Measurements from ENCODE around the gene TMEM204.

TMEM204 gene

DNA sequence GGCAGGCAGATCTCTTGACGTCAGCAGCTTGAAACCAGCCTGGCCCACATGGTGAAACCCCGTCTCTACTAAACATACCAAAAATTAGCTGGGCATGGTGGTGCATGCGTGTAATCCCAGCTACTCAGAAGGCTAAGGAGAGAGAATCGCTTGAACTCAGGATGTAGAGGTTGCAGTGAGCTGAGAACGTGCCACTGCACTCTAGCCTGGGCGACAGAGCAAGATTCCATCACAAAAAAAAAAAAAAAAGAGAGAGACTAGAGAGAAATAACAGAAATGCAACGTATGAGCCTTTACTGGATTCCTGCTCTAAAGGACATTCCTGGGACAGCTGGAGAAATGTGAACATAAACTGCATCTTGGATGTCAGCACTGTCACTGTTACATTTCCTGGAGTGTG, 67.6 kb downstream of the TMEM204 start:
- H3K4me1 ChIP-seq (ENCODE audit: control insufficient read depth, insufficient read depth, low read length), result no peaks in the 10 kb centered on the region
- no peak overlapping the region for H3K4me3 ChIP-seq (ENCODE audit: low read length in 2 of 2)
- peaks cover 16 to 22% of the 10 kb centered on the region in 2 donors for H3K36me3 ChIP-seq (ENCODE audit: control insufficient read depth in 2 of 2, insufficient read depth in 2 of 2, low read length in 2 of 2)
- H3K27me3 ChIP-seq (ENCODE audit: control insufficient read depth in 1 of 2, insufficient read depth in 2 of 2, low read length in 2 of 2), result no peaks in the 10 kb centered on the region
- H3K9me3 ChIP-seq (ENCODE audit: control insufficient read depth in 2 of 2, low read length in 2 of 2), result no peaks in the 10 kb centered on the region
- no peak overlapping the region for H3K9ac ChIP-seq (ENCODE audit: low read length in 2 of 2)
- no peak overlapping the region for H3K27ac ChIP-seq (ENCODE audit: low read length)

DNA sequence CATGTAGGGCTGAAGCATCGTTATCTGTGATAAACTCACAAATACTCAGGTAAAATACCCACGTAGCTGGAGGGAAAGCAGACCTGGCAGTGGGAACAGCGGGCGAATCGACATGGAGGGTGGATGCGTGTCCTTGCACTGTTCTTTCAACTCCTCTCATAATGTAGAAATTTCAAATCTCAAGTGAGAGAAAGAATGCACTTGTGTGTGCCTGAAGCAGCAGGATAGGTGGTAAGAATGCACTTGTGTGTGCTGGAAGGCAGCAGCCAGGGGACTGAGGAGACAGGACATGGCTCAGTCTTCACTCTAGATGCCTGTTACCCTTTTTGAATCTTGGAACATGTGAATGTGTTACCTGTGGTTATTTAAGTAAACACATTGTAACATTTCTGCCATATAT, 68.0 kb downstream of the TMEM204 start:
- no peak overlapping the region for H3K9ac ChIP-seq (ENCODE audit: low read length in 2 of 2)
- H3K4me1 ChIP-seq (ENCODE audit: control insufficient read depth, insufficient read depth, low read length), result no peaks in the 10 kb centered on the region
- peaks cover 19 to 24% of the 10 kb centered on the region in 2 donors for H3K36me3 ChIP-seq (ENCODE audit: control insufficient read depth in 2 of 2, insufficient read depth in 2 of 2, low read length in 2 of 2)
- no peaks in the 10 kb centered on the region for H3K27me3 ChIP-seq (ENCODE audit: control insufficient read depth in 1 of 2, insufficient read depth in 2 of 2, low read length in 2 of 2)
- H3K9me3 ChIP-seq (ENCODE audit: control insufficient read depth in 2 of 2, low read length in 2 of 2), result no peaks in the 10 kb centered on the region
- no peak overlapping the region for H3K4me3 ChIP-seq (ENCODE audit: low read length in 2 of 2)
- no peak overlapping the region for H3K27ac ChIP-seq (ENCODE audit: low read length)

DNA sequence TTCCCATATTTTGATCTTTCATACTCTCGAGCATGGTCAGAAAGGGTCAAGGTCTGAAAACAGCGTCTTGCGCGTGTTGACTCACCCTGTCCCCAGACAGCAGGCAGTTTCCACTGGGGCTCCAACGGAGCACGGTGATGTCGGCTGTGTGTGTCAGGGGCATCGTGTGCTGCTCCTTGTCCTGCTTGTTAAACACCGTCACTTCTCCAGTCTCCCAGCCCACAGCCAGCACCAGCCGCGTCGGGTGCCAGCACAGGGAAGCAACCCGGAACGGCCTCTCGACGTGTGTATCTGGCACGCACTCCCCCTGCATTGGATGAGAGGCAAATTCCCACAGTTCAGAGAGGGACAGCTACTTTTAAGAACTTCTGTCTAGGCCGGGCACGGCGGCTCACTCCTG, 68.8 kb downstream of the TMEM204 start:
- no peaks in the 10 kb centered on the region for H3K9me3 ChIP-seq (ENCODE audit: control insufficient read depth in 2 of 2, low read length in 2 of 2)
- no peak overlapping the region for H3K27ac ChIP-seq (ENCODE audit: low read length)
- H3K36me3 ChIP-seq (ENCODE audit: control insufficient read depth in 2 of 2, insufficient read depth in 2 of 2, low read length in 2 of 2), result peaks cover 22 to 26% of the 10 kb centered on the region in 2 donors
- H3K4me1 ChIP-seq (ENCODE audit: control insufficient read depth, insufficient read depth, low read length), result no peaks in the 10 kb centered on the region
- no peak overlapping the region for H3K9ac ChIP-seq (ENCODE audit: low read length in 2 of 2)
- no peaks in the 10 kb centered on the region for H3K27me3 ChIP-seq (ENCODE audit: control insufficient read depth in 1 of 2, insufficient read depth in 2 of 2, low read length in 2 of 2)
- H3K4me3 ChIP-seq (ENCODE audit: low read length in 2 of 2), result no peak overlapping the region
